Measurements from ENCODE around the gene ZCCHC8.
"Not testable (repeated sequence)": the region's sequence is repeated elsewhere in the genome, so short reads cannot be mapped to it uniquely, and the experiment has no call there.

ZCCHC8 gene

GRCh38 chr12:122471324-122472226 lies 29.2 kb downstream of the ZCCHC8 start:
- ATAC-seq (ENCODE audit: low read depth) (0 out of 3 replicates have a peak, but pooled peaks have one; percentile 31), DNase-seq (ENCODE audit: low spot score) (no peak)
- no peak overlapping the region for H3K4me3 ChIP-seq (ENCODE audit: severe bottlenecking)
- peak; percentile 86 for TF ChIP-seq CTCF (IDR thresholded peaks at IDR 0.05; ENCODE audit: poor library complexity, severe bottlenecking)
- no peaks in the 10 kb centered on the region for H3K9me3 ChIP-seq (ENCODE audit: severe bottlenecking)
- no peaks in the 10 kb centered on the region for H3K27me3 ChIP-seq (ENCODE audit: insufficient read depth, poor library complexity, severe bottlenecking)
- H3K4me1 ChIP-seq (ENCODE audit: insufficient read depth, poor library complexity, severe bottlenecking): peaks cover 25% of the 10 kb centered on the region
- H3K27ac ChIP-seq (ENCODE audit: poor library complexity, severe bottlenecking): peak overlapping the region; percentile 45
- H3K36me3 ChIP-seq (ENCODE audit: low read depth): peaks cover 41% of the 10 kb centered on the region

GRCh38 chr12:122470576-122470975 lies 30.2 kb downstream of the ZCCHC8 start:
- Histone ChIP-seq H3K27ac (ENCODE audit: poor library complexity, severe bottlenecking) (peak overlapping the region; percentile 45), H3K36me3 (ENCODE audit: low read depth) (peaks cover 33% of the 10 kb centered on the region), H3K4me1 (ENCODE audit: insufficient read depth, poor library complexity, severe bottlenecking) (peaks cover 25% of the 10 kb centered on the region)
- not testable (repeated sequence) for H3K9me3 ChIP-seq (ENCODE audit: severe bottlenecking); H3K4me3 ChIP-seq (ENCODE audit: severe bottlenecking); H3K27me3 ChIP-seq (ENCODE audit: insufficient read depth, poor library complexity, severe bottlenecking); DNase-seq (ENCODE audit: low spot score); ATAC-seq (ENCODE audit: low read depth)

- Histone ChIP-seq H3K4me1 (ENCODE audit: insufficient read depth, poor library complexity, severe bottlenecking) (peaks cover 26% of the 10 kb centered on the region), H3K36me3 (ENCODE audit: low read depth) (peaks cover 33% of the 10 kb centered on the region)
- not testable (repeated sequence) for H3K4me3 ChIP-seq (ENCODE audit: severe bottlenecking); ATAC-seq (ENCODE audit: low read depth); DNase-seq (ENCODE audit: low spot score); H3K27me3 ChIP-seq (ENCODE audit: insufficient read depth, poor library complexity, severe bottlenecking); H3K27ac ChIP-seq (ENCODE audit: poor library complexity, severe bottlenecking); H3K9me3 ChIP-seq (ENCODE audit: severe bottlenecking)
Observed at GRCh38 chr12:122469856-122470255, 30.9 kb downstream of the ZCCHC8 start.

DNA sequence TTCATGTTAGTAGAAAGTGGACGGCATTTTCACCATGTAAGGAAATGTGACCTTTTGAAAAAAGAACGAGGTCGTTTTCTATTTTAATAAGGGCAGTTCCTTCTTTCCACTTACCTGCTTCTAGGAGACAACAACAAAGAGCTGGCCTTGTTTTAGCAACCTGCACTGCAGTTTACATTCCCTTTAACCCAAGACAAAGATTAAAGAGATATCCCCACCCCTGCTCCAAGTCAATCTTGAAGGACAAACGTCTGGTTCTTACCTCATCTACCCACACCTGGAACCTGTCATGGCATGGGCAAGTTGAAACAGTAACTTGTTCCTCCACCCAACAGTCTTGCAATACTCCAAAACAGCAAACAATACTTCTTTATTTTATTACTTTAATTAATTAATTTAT lies 32.7 kb downstream of the ZCCHC8 start:
- peaks cover 36% of the 10 kb centered on the region for H3K4me1 ChIP-seq (ENCODE audit: insufficient read depth, poor library complexity, severe bottlenecking)
- peak overlapping the region; percentile 85 for H3K27ac ChIP-seq (ENCODE audit: poor library complexity, severe bottlenecking)
- peaks cover 20% of the 10 kb centered on the region for H3K36me3 ChIP-seq (ENCODE audit: low read depth)
- ATAC-seq (ENCODE audit: low read depth) (peak; percentile 70), DNase-seq (ENCODE audit: low spot score) (peak; percentile 7)
- no peaks in the 10 kb centered on the region for H3K27me3 ChIP-seq (ENCODE audit: insufficient read depth, poor library complexity, severe bottlenecking)
- H3K9me3 ChIP-seq (ENCODE audit: severe bottlenecking): no peaks in the 10 kb centered on the region
- no peak for TF ChIP-seq CTCF (IDR thresholded peaks at IDR 0.05; ENCODE audit: poor library complexity, severe bottlenecking)
- no peak overlapping the region for H3K4me3 ChIP-seq (ENCODE audit: severe bottlenecking)

DNA sequence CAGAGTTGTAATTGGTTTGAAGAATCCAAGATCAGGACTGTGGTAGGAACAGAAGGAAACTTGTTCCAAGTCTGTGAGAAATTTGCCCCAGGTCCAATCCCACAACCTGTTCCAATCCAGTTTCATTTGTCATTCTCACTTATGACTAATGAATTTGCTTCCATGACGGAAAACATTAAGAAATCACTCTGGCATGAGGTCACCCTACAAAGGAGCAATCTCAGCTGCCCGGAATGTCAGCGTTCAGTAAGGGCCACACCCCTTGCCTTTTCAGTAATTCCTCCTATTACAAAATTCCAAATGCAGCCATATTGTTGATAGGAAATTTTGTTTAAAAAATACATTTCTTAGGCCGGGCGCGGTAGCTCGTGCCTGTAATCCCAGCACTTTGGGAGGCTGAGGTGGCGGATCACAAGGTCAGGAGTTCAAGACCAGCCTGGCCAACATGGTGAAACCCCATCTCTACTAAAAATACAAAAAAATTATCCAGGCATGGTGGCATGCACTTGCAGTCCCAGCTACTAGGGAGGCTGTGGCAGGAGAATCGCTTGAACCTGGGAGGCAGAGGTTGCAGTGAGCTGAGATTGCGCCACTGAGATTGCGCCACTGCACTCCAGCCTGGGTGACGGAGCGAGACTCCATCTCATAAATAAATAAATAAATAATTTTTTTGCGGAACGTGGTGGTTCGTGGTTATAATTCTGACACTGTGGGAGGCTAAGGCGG lies 36.3 kb downstream of the ZCCHC8 start:
- not testable (repeated sequence) for H3K36me3 ChIP-seq (ENCODE audit: low read depth); H3K4me3 ChIP-seq (ENCODE audit: severe bottlenecking); H3K9me3 ChIP-seq (ENCODE audit: severe bottlenecking); H3K27me3 ChIP-seq (ENCODE audit: insufficient read depth, poor library complexity, severe bottlenecking)
- ATAC-seq (ENCODE audit: low read depth) (peak; percentile 82), DNase-seq (ENCODE audit: low spot score) (peak; percentile 77)
- H3K4me1 ChIP-seq (ENCODE audit: insufficient read depth, poor library complexity, severe bottlenecking): peaks cover 28% of the 10 kb centered on the region
- peak overlapping the region; percentile 85 for H3K27ac ChIP-seq (ENCODE audit: poor library complexity, severe bottlenecking)

DNA sequence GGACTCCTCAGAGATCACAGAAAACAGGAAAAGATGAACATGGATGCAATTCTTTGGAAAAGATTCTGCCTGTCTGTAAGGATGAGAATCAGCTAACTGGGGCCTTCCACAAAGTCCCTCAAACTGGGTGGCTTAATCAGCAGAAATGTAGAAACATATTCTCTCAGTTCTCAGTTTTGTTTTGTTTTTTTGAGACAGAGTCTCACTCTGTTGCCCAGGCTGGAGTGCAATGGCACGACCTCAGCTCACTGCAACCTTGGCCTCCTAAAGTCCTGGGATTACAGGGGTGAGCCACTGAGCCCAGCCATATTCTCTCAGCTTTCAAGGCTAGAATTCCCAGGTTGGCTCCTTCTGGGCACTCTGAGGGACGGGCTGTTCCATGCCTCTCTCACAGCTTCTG lies 40.1 kb downstream of the ZCCHC8 start:
- no peak for TF ChIP-seq CTCF (IDR thresholded peaks at IDR 0.05; ENCODE audit: poor library complexity, severe bottlenecking)
- ATAC-seq (ENCODE audit: low read depth): no peak
- Histone ChIP-seq H3K4me3 (ENCODE audit: severe bottlenecking) (no peak overlapping the region), H3K27me3 (ENCODE audit: insufficient read depth, poor library complexity, severe bottlenecking) (no peaks in the 10 kb centered on the region), H3K9me3 (ENCODE audit: severe bottlenecking) (no peaks in the 10 kb centered on the region), H3K36me3 (ENCODE audit: low read depth) (no peaks in the 10 kb centered on the region), H3K4me1 (ENCODE audit: insufficient read depth, poor library complexity, severe bottlenecking) (peaks cover 12% of the 10 kb centered on the region), H3K27ac (ENCODE audit: poor library complexity, severe bottlenecking) (no peak overlapping the region)
- DNase-seq (ENCODE audit: low spot score): peak; percentile 10
